Activated B cell treated with CpG ODN at 0.5 μM for 24 hours (primary cell): Measurements from ENCODE around the gene RPLP2. TPM values are rescaled to one million over a fixed set of nuclear protein-coding genes. Genes with fewer than 3 reads are reported as not detected.

Experiments
- ATAC-seq: fragments of 200-7000 bp; cut with Tn5 transposase; one replicate; pipeline ENCODE4 v1.10.0; 2021; ENCODE audit warnings: low read depth, mild to moderate bottlenecking, moderate library complexity
- CTCF ChIA-PET: fragments of 350-600 bp; sonication (Branson Sonifier 250); formaldehyde crosslinking; loops from one replicate; lab custom pipeline; 2021; ENCODE audit warnings: antibody characterized with exemption; lab: Charles Lee
- POLR2A ChIA-PET: fragments of 350-600 bp; sonication (Branson Sonifier 250); formaldehyde crosslinking; loops from one replicate; lab custom pipeline; 2021; ENCODE audit warnings: antibody characterized with exemption; lab: Charles Lee
- DNase-seq: peaks from one replicate; pipeline ENCODE4 v3.0.0; 2022
- H3K27ac Mint-ChIP-seq: one replicate; pipeline ENCODE4 v1.8.0; 2020; ENCODE audit warnings: mixed read lengths
- H3K27me3 Mint-ChIP-seq: one replicate; pipeline ENCODE4 v1.8.0; 2021; ENCODE audit warnings: mixed read lengths
- H3K36me3 Mint-ChIP-seq: one replicate; pipeline ENCODE4 v1.8.0; 2021; ENCODE audit warnings: low read depth, mixed read lengths
- H3K4me1 Mint-ChIP-seq: one replicate; pipeline ENCODE4 v1.8.0; 2021; ENCODE audit warnings: mixed read lengths
- H3K4me3 Mint-ChIP-seq: one replicate; pipeline ENCODE4 v1.8.0; 2020; ENCODE audit warnings: mild to moderate bottlenecking, mixed read lengths
- H3K9me3 Mint-ChIP-seq: one replicate; pipeline ENCODE4 v1.8.0; 2020; ENCODE audit warnings: mixed read lengths
- intact Hi-C: fragments of 100-400 bp; cut with micrococcal nuclease; formaldehyde crosslinking; loops from one replicate; pipeline ENCODE4 v1.15.1; 2024
- total RNA-seq: library from RNA; stranded (reverse); gene quantifications from 2 replicates; pipeline ENCODE4 v1.2.3, GENCODE V29; 2022
- TF ChIP-seq, protein P1 (sequence below): fragments of 200-600 bp; IDR thresholded peaks from one replicate; pipeline ENCODE4 v1.8.0; 2022; ENCODE audit warnings: antibody characterized with exemption, mild to moderate bottlenecking

Gene RPLP2
- total RNA-seq, 1 donor from 2014 or later: 4,124 TPM

DNA sequence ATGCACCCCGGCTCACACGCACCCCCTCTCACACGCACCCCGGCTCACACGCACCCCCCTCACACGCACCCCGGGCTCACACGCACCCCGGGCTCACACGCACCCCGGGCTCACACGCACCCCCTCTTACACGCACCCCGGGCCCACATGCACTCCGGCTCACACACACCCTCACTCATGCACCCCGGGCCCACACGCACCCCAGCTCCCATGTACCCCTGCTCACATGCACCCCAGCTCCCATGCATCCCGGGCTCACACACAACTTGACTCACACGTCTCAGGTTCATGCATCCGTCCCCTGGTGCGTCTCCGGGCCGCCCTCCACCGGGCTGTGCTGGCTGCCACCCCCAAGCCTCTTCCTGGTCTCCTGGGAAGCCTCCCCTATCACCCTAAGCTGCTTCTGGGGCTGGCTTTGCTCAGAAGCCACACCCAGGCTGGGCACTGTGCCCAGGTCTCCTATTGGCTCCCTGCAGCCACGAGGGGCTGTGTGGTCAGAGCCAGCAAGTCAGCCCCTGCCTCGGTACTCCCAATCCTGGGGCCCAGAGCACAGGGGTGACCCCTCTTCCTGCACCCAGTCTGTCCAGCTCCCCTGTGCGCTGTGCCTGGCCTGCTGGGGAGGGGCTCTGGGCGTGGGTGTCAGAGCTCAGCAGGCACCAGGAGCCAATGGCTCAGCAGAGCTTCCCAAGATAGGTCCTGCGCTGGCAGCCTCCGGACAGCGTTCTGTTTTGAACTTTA, 49.8 kb downstream of the RPLP2 start:
- Mint-ChIP-seq H3K4me1 (no peaks in the 10 kb centered on the region), H3K36me3 (no peaks in the 10 kb centered on the region), H3K9me3 (no peaks in the 10 kb centered on the region), H3K4me3 (no peak overlapping the region), H3K27ac (no peak overlapping the region), H3K27me3 (no peaks in the 10 kb centered on the region)
- POLR2A ChIA-PET: no interaction called here
- ATAC-seq: no peak
- CTCF ChIA-PET: no interaction called here
- DNase-seq: no peak
- intact Hi-C loops: loop anchor here (10.0 kb wide), 1 partner anchor 625 kb away; the partner anchor contains the start of gene MOB2
- TF ChIP-seq, protein P1, sequence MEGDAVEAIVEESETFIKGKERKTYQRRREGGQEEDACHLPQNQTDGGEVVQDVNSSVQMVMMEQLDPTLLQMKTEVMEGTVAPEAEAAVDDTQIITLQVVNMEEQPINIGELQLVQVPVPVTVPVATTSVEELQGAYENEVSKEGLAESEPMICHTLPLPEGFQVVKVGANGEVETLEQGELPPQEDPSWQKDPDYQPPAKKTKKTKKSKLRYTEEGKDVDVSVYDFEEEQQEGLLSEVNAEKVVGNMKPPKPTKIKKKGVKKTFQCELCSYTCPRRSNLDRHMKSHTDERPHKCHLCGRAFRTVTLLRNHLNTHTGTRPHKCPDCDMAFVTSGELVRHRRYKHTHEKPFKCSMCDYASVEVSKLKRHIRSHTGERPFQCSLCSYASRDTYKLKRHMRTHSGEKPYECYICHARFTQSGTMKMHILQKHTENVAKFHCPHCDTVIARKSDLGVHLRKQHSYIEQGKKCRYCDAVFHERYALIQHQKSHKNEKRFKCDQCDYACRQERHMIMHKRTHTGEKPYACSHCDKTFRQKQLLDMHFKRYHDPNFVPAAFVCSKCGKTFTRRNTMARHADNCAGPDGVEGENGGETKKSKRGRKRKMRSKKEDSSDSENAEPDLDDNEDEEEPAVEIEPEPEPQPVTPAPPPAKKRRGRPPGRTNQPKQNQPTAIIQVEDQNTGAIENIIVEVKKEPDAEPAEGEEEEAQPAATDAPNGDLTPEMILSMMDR: no peak

DNA sequence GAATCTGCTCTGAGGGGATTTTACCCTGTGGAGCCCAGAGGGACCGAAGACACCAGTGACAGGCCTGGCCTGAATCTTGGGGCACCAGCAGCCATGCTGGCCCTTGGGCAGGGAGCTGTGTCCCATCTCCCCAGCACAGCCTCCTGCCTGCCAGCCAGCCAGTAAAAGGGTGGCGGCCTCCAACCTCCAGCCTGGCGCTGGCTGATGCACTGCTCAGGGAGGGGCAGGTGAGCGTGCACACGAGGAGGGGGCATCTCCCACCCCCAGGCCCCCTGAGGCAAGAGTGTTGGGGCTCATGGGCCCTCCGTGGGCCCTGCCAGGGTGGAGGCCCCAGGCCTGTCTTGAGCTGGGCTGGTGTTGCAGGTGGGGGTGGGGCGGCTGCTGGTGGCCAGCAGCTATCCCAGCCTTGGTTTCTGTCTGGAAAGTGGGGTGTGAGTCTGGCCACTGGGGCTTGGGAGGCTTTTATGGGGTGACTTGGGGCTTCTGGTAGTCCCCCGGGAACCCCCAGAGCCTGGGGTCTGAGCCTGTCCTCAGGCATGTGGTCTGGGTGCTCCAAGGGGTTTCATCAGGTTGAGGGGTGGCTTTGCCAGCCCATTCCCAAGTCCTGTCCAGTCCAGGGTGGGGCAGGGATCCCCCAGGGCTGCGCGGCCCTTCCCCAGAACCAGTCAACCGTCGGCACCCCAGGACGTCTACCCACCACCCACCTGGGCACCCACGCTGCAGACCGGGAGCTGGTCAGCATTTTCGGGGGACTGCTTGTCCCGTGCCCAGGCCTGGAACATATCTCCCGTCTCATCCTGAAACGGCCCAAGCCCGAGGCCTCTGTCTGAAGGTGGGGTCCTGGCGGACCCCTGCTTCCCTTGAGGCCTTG, 50.7 kb downstream of the RPLP2 start:
- ChIA-PET POLR2A (no interaction called here), CTCF (no interaction called here)
- TF ChIP-seq, protein P1: no peak
- no peaks in the 10 kb centered on the region for H3K27me3 Mint-ChIP-seq
- DNase-seq (no peak), ATAC-seq (no peak)
- no peak overlapping the region for H3K4me3 Mint-ChIP-seq
- intact Hi-C loops: loop anchor here (10.0 kb wide), 1 partner anchor 624 kb away; the partner anchor contains the start of gene MOB2
- H3K36me3 Mint-ChIP-seq: no peaks in the 10 kb centered on the region
- no peak overlapping the region for H3K27ac Mint-ChIP-seq
- H3K9me3 Mint-ChIP-seq: no peaks in the 10 kb centered on the region
- H3K4me1 Mint-ChIP-seq: no peaks in the 10 kb centered on the region

DNA sequence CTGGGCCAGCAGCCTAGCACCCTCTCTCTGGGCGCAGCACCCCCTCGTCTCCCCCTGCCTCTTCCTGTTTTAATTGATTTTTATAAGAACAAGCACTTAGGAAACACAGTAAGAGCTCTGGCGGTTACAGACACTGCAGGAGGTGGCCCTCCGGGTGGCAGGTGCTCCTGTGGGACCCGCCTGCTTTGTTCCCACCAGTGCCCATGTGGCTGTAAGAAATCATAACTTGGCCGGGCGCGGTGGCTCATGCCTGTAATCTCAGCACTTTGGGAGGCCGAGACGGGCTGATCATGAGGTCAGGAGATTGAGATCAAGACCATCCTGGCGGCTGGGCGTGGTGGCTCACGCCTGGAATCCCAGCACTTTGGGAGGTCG, 51.3 kb downstream of the RPLP2 start:
- no peaks in the 10 kb centered on the region for H3K4me1 Mint-ChIP-seq
- no peaks in the 10 kb centered on the region for H3K27me3 Mint-ChIP-seq

DNA sequence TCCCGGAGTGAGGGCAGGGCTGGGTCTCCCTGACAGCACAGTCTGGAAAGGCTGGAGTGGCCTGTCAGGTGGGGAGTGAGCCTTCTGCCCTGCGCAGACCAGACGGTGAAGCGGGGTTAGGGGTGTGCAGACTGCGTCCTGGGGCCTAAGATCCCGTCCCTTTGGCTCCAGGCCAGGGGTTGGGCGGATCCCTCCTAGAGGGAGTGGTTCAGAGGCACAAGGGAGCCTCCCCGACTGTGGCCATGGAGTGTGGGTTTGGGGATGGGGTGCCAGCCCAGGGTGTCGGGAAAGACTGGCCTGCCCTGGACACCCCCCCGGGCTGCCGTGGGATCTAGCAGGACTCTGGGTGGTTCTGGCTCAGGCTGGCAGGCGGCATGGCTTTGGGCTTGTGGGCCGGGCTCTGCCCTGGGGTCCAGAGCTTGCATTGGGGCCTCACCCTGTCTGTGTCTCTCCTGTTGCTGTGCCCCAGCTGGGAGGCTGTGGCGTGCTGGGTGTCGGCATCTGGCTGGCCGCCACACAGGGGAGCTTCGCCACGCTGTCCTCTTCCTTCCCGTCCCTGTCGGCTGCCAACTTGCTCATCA, 52.4 kb downstream of the RPLP2 start:
- Mint-ChIP-seq H3K36me3 (no peaks in the 10 kb centered on the region), H3K4me3 (no peak overlapping the region), H3K27ac (no peak overlapping the region), H3K9me3 (no peaks in the 10 kb centered on the region), H3K4me1 (no peaks in the 10 kb centered on the region), H3K27me3 (no peaks in the 10 kb centered on the region)
- no peak for DNase-seq
- intact Hi-C loops: loop anchor here (10.0 kb wide), 1 partner anchor 623 kb away; the partner anchor contains the start of gene MOB2
- ChIA-PET CTCF (no interaction called here), POLR2A (no interaction called here)
- TF ChIP-seq, protein P1: no peak
- no peak for ATAC-seq

More for the DNA sequence above, 51.3 kb downstream of the RPLP2 start:
- ChIA-PET CTCF (no interaction called here), POLR2A (no interaction called here)
- TF ChIP-seq, protein P1: no peak
- Mint-ChIP-seq H3K4me3 (no peak overlapping the region), H3K9me3 (no peaks in the 10 kb centered on the region), H3K27ac (no peak overlapping the region), H3K36me3 (no peaks in the 10 kb centered on the region)
- DNase-seq (no peak), ATAC-seq (no peak)
- intact Hi-C loops: loop anchor here (10.0 kb wide), 1 partner anchor 624 kb away; the partner anchor contains the start of gene MOB2

Other genes with a start within 250 kb of the RPLP2 start
- 8.6 and 9.1 TPM in 2 replicates for gene LMNTD2, start 249.2 kb upstream of the RPLP2 start, total RNA-seq
- gene RASSF7, start 249.0 kb upstream of the RPLP2 start, total RNA-seq: 14.2 and 14.9 TPM in 2 replicates
- 42.7 and 49.6 TPM in 2 replicates for gene PHRF1, start 233.5 kb upstream of the RPLP2 start, total RNA-seq
- 74.1 and 75.5 TPM in 2 replicates for gene IRF7, start 194.0 kb upstream of the RPLP2 start, total RNA-seq
- gene CDHR5, start 185.0 kb upstream of the RPLP2 start, total RNA-seq: not detected in 2 replicates
- gene SCT, start 182.8 kb upstream of the RPLP2 start, total RNA-seq: not detected in 2 replicates
- 0.42 and 0.49 TPM in 2 replicates for gene DRD4, start 172.7 kb upstream of the RPLP2 start, total RNA-seq
- 36.1 and 39.8 TPM in 2 replicates for gene DEAF1, start 114.7 kb upstream of the RPLP2 start, total RNA-seq
- gene TMEM80, start 114.2 kb upstream of the RPLP2 start, total RNA-seq: 34.1 and 44.4 TPM in 2 replicates
- 5.6 and 5.9 TPM in 2 replicates for gene EPS8L2, start 103.7 kb upstream of the RPLP2 start, total RNA-seq
- gene TALDO1, start 62.5 kb upstream of the RPLP2 start, total RNA-seq: 194 and 244 TPM in 2 replicates
- 60.3 and 63.3 TPM in 2 replicates for gene GATD1, start 32.5 kb upstream of the RPLP2 start, total RNA-seq
- gene CEND1, start 19.9 kb upstream of the RPLP2 start, total RNA-seq: 0.27 and 0.34 TPM in 2 replicates
- 30.1 and 35.4 TPM in 2 replicates for gene SLC25A22, start 11.7 kb upstream of the RPLP2 start, total RNA-seq
- gene PIDD1, start 4.7 kb upstream of the RPLP2 start, total RNA-seq: 21.3 and 25.6 TPM in 2 replicates
- gene PNPLA2, start 8.9 kb downstream of the RPLP2 start, total RNA-seq: 52.9 and 53.2 TPM in 2 replicates
- 4.1 and 4.5 TPM in 2 replicates for gene CRACR2B, start 18.0 kb downstream of the RPLP2 start, total RNA-seq
- 14.4 and 14.5 TPM in 2 replicates for gene CD151, start 23.0 kb downstream of the RPLP2 start, total RNA-seq
- 83.9 and 90.2 TPM in 2 replicates for gene POLR2L, start 32.6 kb downstream of the RPLP2 start, total RNA-seq
- 2.2 and 2.3 TPM in 2 replicates for gene TSPAN4, start 32.9 kb downstream of the RPLP2 start, total RNA-seq
- 43.9 and 45.7 TPM in 2 replicates for gene CHID1, start 100.8 kb downstream of the RPLP2 start, total RNA-seq
- gene AP2A2, start 115.9 kb downstream of the RPLP2 start, total RNA-seq: 49.6 and 54.3 TPM in 2 replicates
- not detected in 2 replicates for gene MUC6, start 226.8 kb downstream of the RPLP2 start, total RNA-seq